Esophagus muscularis mucosa (tissue), 4 donors: Measurements from ENCODE around the gene LAMA5.

Experiments used
- EP300 ChIP-seq: sonication (generic); formaldehyde crosslinking; IDR thresholded peaks from one replicate; pipeline ENCODE4 v1.6.1; 2017; ENCODE audit warnings: antibody characterized with exemption
- POLR2AphosphoS5 ChIP-seq, 2 donors: sonication (generic); formaldehyde crosslinking; IDR thresholded peaks; one replicate each; pipeline ENCODE4 v1.6.1; 2017; ENCODE audit warnings: antibody characterized with exemption in 2 of 2
- TF ChIP-seq, protein P1 (sequence below), 3 experiments: fragments of 200-600 bp in 2 of 3; fragments of 450-650 bp in 1 of 3; sonication (generic) in 2 of 3; IDR thresholded peaks; one replicate each; pipeline ENCODE4 v1.5.1; 2017 to 2019; ENCODE audit warnings: antibody characterized with exemption in 3 of 3, mild to moderate bottlenecking in 2 of 3, moderate library complexity in 1 of 3

DNA sequence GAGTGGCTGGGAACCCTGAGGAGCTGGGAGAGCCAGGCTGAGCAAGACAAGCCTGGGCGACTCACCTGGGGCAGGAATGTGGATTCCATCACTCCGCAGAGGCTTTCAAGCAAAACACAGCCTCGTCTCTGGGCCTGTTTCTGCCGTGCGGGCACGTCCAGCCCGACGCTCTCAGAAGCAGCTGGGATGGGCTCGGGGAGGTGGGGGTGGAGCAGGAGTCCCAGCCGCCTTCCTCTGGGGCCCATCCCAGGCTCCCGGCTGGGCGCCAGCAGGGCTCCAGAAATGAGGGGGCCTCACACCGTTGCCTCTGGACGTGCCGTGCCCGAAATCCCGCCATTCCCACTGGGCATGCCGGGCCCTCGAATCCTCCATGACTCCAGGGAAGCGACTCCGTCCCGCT, 11.1 kb upstream of the LAMA5 start:
- TF ChIP-seq POLR2AphosphoS5 (IDR thresholded peaks at IDR 0.05) (no peak), EP300 (no peak)
- TF ChIP-seq, protein P1, sequence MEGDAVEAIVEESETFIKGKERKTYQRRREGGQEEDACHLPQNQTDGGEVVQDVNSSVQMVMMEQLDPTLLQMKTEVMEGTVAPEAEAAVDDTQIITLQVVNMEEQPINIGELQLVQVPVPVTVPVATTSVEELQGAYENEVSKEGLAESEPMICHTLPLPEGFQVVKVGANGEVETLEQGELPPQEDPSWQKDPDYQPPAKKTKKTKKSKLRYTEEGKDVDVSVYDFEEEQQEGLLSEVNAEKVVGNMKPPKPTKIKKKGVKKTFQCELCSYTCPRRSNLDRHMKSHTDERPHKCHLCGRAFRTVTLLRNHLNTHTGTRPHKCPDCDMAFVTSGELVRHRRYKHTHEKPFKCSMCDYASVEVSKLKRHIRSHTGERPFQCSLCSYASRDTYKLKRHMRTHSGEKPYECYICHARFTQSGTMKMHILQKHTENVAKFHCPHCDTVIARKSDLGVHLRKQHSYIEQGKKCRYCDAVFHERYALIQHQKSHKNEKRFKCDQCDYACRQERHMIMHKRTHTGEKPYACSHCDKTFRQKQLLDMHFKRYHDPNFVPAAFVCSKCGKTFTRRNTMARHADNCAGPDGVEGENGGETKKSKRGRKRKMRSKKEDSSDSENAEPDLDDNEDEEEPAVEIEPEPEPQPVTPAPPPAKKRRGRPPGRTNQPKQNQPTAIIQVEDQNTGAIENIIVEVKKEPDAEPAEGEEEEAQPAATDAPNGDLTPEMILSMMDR (IDR thresholded peaks at IDR 0.05) = no peak
